ENCODE data around the gene FKBP1A. TPM values are rescaled to one million over a fixed set of nuclear protein-coding genes. Genes with fewer than 3 reads are reported as not detected.

Gene FKBP1A
- total RNA-seq, 1 donor from 2014 or later, result 131 TPM

DNA sequence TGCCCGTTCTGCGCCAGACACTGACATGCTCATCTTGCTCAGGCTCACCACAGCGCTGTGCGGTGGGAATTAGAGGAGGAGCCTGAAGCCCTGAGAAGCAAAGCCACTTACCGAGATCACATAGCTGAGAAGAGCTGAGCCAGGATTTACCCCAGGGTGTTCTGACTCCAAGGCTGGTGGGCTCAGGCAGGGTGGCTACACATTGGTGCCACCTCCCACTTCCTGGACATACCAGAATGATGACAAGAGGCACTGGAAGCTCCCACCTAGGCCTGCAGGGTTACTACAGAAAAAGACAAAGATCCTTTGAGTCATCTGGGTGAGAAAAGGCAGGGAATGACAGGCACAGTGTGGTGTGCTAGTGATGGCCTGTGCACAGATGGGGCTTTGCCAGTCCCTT, 24.4 kb upstream of the FKBP1A start:
- DNase-seq (ENCODE audit: low read depth), result peak; percentile 45

DNA sequence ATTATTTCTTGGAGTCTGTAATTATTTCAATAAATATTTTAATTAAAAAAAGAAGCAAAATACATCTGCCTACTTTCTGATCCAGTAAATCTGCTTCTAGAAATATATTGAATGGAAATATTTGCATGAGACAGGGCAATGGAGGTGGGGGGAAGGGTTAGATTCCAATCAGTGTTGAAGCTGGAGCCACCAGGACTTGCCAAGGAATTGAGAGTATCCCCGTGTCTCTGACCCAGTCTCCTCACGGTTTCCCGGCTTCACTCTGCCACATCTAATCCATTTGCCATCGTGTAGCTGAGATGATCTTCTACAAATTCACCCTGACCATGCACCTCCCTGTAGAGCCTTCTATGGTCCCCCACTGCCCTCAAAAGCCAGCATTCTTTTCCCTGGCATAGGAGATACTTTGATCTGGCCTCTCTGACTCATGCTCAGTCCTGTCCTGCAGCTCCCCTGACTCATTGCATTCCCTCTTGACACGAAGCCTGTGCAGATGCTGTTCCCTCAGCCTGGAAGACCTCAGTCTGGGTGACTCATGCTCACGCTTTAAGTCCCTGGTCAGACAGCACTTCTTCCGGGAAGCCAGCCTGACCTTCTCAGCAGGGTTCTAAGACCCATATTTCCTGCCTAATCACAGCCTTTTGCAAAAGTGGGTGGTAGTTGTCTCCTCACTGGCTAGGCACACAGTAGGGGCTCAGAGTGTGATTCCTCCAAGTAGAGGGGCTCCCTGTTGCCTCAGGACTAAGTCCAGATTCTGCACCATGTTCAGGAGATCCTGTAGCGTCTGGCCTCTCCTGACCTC, 23.0 kb upstream of the FKBP1A start:
- peak; percentile 99 for DNase-seq (ENCODE audit: low read depth)

DNA sequence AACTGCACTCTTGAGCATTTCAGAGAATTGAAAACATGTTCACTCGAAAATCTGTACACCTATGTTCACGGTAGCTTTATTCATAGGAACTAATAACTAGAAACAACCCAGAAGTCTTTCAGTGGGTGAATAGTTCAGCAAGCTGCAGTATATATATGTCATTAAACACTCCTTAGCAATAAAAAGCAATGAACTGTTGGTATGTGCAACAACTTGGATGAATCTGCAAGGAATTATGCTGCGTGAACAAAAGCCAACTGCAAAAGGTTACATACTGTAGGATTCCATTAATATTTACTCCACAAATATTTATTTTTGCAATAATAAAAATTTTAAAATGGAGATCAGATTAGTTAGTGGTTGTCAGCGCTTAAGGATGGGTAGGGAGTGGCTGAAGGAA, 22.1 kb upstream of the FKBP1A start:
- no peak for DNase-seq (ENCODE audit: low read depth)

DNA sequence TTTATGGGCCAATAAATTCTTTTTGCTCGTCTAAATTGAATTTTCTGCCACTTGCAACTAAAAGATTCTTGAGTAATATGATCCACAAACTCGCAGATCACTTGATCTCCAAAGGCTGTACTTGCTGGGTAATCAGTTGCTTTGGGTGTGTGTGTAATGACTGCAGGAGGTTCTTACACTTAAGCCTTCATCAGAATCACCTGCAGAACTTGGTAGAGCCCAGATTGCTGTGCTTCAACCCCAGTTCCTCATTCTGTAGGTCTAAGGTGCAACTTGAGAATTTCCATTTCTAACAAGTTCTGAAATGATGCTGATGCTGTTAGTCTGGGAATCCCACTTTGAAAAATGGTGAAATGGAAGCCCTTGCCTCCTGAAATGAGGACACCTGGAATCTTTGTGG, 12.9 kb upstream of the FKBP1A start:
- no peak for DNase-seq (ENCODE audit: low read depth)

DNA sequence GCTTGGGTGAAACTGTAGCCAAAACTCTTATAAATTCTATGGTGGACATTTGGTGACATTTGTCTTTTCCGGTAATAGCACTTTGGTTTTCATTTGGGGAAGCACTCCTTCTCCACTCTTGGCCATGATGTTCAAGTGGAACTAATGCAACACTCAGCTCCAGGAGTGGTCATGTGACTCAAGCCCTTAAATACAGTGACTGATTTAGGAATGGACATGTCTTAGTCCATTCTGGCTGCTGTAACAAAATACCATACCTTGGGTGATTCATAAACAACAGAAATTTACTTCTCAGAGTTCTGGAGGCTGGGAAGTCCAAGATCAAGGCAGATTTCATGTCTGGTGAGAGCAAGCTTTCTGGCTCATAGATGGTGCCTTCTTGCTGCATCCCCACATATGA, 10.8 kb upstream of the FKBP1A start:
- no peak for DNase-seq (ENCODE audit: low read depth)

DNA sequence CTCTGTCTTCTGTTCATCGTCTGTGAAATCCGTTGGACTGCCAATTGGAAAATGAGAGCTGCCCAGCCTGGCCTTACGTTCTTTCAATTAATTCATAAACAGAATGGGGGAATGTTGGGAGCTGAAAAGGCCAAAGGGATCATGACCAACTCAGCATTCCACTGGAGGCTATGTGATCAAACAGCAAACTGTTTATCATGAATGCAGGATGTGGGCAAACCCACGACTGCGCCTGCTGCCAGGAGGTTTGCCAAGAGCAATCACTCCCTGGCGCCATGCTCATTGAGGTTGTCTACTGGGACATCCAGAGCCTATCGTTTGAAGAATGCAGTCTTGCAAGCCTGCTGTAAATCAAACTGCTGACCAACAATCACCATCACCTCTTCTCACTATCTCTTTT, 9.3 kb upstream of the FKBP1A start:
- DNase-seq (ENCODE audit: low read depth), result no peak

DNA sequence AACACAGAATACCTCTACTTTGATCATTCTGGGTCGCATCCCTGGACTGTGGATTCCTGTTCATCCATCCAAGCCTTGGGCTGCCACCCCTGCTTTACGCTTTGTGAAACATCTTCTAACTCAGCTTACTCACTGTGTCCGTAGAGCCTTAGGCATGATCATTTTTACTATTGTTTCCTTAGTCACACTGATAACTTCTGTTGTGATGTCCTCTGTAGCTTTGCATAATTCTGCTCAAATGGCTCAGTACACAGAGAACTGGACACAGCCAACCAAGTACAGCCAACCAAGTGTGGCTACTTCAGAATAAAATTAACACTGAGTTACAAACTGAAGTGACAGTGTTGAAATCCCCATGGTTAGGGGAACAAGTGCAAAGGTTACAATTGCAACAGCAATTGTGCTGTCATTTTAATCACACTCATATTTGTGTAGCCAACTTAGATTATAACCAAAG, 8.6 kb upstream of the FKBP1A start:
- DNase-seq (ENCODE audit: low read depth), result peak; percentile 79

DNA sequence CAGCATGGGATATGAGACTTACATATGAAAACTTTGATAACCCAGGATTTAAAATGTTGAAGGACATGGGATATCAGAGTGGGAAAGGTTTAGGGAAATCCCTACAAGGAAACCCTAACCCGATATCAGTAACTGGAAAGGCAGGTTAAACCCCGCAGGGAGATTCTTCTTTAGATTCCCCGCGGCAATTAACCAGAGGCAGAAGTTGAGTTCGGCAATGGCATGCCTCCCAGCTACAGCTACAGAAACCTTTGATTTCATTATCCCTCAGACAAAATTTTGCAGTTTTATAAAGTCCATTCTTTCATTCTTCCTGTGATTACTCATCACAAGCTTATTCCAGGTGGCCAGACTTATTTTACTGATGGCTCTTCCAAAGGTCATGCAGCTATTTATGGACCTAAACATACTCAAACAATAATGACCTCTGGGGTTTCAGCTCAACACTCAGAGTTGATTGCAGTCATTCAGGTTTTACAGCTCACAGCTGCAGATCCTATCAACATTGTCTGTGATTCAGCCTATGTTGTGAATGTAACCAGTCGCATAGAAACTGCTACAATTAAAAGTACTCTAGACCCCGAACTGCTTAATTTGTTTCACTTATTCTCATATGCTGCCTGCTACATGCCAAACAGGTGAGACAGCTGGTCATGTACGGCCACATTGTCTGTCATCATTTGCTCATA, 7.0 kb upstream of the FKBP1A start:
- DNase-seq (ENCODE audit: low read depth), result peak; percentile 87

DNA sequence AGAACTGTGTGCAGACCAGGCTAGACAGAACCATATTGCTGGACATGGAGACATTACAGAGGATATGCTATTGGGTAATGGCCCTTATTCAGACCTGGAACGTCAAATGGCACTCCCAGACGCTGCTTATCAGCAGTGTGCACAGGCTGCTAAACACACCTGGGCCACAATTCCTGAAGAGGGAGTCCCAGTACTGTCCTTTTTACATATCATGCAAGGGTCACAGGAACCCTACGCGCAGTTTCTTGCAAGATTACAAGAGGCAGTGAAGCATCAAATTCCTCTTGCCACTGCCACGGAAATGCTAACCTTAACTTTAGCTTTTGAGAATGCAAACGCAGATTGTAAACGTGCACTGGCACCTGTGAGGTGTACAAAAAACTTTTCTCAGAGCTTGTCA, 5.3 kb upstream of the FKBP1A start:
- DNase-seq (ENCODE audit: low read depth), result peak; percentile 77

DNA sequence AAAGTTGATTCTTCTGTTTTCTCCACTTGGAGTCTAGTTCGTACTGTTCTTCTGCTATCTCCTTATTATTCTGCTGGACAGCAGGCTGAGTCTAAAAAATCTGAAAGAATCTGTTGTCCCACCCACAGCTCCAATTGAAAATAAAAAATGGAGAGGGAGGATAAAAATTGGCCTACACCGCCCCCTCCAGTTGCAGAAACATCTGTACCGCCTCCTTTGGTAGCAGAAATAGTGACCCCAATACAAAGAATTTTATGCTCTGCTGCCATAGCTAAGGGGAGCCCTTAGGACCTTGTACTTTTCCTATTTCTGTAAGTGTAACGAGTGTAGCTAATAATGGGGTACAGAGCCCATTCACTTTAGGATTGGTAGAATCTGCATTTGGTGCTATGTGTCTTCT, 4.9 kb upstream of the FKBP1A start:
- no peak for DNase-seq (ENCODE audit: low read depth)

DNA sequence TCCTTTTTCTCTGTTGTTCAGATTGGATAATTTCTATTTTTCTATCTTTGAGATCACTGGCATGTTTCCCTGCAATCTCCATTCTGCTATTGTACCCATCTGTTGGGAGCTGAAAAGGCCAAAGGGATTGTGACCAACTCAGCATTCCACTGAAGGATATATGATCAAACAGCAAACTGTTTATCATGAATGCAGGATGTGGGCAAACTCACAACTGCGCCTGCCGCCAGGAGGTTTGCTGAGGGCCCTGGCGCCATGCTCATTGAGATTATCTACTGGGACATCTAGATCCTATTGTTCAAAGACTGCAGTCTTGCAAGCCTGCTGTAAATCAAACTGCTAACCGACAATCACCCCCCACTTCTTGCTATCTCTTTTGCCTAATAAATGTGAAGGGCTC, 3.8 kb upstream of the FKBP1A start:
- DNase-seq (ENCODE audit: low read depth), result no peak

DNA sequence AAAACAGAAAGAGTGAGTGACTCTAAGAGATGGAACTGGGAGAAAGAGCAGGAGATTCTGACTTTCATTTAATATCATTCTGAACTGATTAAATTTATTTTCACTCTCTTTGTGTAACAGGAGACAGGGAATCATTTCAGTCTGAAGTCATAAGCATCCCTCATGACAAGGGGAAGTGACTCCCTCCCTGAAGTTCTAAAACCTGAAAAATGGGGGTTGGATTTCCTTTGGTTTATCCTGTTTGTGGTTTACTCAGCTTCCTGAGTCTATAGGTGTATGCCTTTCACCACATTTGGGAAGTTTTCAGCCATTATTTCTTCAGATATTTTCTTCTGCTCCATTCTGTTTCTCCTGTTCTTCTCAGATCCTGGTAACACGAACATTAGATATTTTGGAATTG, 3.4 kb upstream of the FKBP1A start:
- DNase-seq (ENCODE audit: low read depth), result no peak

DNA sequence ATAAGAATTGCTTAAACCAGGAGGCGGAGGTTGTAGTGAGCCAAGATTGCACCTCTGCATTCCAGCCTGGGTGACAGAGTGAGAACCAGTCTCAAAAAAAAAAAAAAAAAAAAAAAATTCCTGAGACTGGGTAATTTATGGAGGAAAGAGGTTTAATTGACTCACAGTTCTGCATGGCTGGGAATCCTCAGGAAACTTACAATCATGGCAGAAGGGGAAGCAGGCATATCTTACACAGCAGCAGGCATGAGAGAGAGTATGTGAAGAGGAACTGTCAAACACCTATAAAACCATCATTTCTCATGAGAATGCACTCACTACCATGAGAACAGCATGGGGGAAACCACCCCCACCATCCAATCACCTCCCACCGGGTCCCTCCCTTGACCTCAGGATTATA, 1.8 kb upstream of the FKBP1A start:
- DNase-seq (ENCODE audit: low read depth), result no peak

DNA sequence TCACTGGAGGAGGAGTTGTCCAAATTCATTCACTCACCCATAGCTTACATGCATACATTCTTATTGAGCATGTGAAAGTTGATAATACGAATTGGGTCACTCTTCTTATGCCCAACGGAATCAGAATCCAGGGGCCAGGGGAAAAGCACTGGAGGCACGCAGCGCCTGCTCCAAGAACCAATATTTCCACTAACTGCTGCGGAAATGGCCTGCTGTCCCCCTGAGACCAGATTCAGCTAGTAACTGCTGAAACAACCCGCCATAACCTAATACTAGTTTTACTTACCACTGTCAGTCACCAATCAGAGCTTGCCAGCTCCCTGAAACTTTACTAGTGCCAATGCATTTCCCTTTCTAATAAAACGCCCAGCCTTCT, 641 bp upstream of the FKBP1A start:
- no peak for DNase-seq (ENCODE audit: low read depth)

DNA sequence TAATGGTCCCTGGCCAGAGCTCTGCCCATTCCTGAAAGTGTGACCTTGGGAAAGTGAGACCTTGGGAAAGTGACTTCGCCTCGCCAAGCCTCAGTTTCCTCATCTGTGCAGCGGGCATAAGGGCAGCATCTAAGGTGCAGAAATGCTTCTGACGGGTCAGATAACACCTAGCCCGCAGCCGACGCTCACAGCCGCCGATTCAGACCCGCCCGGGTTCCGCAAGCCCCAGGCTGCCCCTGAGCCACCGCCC, 486 bp downstream of the FKBP1A start:
- no peak for DNase-seq (ENCODE audit: low read depth)

DNA sequence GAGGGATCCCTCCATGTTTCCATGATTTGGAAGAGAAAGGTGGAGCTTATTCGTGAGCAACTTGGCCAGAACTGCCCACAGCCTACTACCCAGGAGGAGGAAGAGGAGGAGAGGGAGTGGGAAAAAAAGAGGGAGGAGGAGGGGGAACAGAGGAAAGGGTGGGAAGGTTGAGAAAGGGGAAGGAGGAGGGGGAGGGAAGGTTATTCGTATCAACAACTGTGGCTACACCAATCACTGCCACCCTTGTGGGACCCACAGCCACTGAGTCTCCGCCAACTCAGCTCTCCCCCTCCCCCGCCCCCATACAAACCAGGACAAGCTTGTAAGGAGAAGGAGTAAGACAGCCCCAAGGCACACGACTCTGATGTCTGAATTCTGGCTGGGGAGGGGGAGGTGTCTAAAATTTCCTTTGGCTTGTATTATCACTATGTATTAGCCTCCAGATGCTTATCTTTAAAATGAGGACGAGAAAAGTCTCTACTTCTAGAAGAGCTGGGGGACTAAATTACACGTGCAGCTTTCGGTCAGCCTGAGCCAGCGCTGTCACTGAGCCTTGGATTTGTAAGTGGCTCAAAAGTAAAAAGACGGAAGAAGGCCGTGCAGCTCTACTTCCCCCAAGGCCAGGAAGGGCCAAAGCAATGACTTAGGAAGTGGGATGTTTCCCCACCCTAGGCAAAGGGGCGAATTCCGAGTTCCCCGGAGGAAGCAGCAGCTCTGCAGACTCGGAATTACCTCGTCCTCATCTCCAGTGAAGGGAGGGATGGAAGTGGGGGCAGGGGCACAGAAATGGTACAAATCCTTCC, 1.0 kb downstream of the FKBP1A start:
- DNase-seq (ENCODE audit: low read depth), result peak; percentile 45

DNA sequence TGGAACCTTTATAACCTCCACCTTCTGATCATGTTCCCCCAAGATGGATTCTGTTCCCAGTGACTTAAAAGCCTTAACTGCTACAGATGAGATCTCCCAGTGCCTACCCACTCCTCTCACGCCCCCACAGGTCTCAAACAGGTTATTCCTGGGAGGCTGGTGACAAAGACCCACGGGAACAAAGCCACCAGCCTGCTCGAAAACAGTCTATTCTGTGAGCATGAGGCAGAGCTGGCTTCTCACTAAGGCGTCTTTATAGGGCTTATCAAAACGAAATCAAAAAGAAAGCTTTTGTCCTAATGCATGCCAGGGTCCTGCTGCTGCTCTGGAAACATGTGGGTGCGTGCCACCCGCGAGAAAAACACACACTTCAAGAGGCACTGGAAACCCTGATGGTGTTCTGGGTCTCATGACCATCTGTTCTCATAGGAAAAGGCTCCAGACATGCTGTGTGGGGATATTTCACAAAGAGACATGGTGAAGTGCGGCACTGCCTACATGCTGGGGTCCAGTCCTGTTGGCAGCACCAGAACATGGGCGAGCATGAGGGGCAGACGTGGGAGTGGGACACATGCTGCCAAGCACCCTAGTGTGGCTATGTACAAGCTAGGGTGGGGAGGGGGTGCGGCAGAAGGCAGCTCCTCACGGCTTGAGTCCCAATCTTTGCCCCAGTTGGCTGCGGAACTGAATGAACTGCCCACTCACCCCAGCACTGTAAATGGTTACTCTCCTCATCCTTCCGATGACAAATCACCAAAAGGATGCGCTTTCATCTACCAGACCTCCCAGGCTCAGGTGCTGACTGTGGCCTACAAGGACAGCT, 2.1 kb downstream of the FKBP1A start:
- DNase-seq (ENCODE audit: low read depth), result no peak

DNA sequence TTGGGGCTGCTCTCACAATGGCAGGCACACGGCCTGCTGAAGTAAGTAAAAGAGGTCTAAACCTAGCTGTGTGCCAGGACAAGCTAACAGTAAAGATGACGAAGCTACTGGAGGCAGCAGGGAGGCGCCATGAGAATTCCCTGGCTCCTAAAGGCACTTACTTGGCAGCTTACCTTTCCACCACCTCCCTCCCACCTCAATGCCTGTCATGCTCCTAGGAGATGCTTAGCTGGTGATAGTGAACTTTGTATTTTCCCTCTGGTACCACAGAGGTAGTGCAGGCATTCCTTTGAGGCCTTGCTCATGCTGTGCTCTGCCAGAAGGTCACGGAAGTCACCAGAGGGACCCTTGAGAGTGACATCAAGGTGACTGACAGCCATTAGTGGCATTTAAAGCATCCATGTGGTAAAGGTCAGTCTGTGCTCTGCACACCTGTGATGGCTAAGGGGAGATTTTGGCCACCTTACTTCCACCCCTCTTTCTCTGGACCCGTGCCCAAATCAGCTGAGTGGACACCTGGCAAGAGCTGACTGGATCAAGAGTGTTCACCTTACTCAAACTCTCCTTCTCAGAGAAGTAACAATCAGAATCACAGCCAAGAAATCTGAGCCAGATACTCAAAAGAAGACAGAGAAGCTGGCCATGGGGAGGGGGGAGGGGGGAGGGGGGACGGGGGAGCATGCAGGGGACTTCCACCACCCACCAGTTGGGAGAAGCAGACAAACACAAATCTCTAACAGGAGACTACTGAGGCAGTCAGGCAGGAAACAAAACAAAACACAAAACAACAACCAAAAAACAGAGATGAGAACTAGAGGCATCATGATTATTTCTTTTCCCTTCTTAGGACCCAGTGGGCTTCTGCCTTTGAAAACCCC, 2.9 kb downstream of the FKBP1A start:
- no peak for DNase-seq (ENCODE audit: low read depth)

DNA sequence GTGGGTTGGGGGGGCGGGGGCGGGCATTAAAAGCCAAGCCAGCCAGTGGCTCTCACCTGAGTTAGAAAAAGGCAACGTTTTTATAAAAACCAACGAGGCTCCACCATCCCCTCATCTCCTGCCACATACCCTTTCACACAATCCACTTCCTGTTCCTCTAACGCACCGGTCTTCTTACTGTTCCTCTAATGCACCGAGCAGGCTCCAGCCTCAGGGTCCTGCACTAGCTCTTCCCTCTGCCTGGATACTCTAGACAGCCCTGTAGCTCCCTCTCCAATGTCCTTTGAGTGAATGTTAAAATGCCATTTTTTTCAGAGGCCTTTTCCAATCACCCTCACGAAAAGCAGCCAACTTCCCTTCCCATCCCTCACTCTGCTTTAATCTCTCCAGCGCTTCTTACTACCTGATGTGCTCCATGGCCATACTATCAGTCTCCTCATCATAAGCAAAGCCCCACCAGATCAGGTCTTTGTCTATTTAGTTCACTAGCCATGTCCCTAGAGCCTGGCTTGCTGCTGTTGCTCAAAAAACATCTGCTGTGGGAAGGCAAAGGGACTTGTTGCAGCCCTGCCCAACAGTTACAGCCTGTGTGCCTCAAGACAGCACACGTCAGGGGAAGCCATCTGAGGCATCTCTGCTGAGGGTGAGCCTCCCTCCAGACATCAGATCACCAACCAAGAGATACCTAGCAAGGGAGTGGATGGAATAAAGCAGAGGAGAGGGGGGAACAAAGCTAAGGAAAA, 3.9 kb downstream of the FKBP1A start:
- DNase-seq (ENCODE audit: low read depth), result no peak

DNA sequence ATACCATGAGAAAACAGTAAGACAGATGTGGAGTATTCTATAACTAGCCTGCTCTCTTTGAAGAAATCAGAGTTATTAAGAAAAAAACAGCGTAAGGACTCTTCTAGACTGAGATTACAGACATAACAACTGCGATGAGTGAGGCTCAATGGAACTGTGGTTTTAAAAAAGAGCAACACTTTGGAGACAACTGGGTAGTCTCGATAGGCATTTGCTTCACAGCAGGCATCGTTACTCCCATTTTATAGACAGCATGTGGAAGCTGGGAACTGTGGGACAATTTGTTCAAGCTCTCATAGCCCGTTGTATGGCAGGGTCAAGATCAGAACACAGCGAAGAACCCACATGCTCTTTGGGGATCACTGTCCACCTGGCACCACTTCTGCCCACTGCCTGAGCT, 4.6 kb downstream of the FKBP1A start:
- no peak for DNase-seq (ENCODE audit: low read depth)
